Kidney epithelial cell (primary cell): Measurements from ENCODE around the gene OTOP1. TPM values are rescaled to one million over a fixed set of nuclear protein-coding genes. Genes with fewer than 3 reads are reported as not detected.
"Not testable (repeated sequence)": the region's sequence is repeated elsewhere in the genome, so short reads cannot be mapped to it uniquely, and the experiment has no call there.

Experiments
- DNase-seq: peaks from one replicate; pipeline ENCODE4 v3.0.0-alpha.2; 2010; ENCODE audit warnings: low read depth
- H3K27me3 ChIP-seq: 2 replicates; pipeline ENCODE4 v1.6.0; 2011; ENCODE audit warnings: low read length; ENCODE audit not compliant: control insufficient read depth, insufficient read depth
- H3K36me3 ChIP-seq: 2 replicates; pipeline ENCODE4 v1.5.1; 2011; ENCODE audit warnings: low read length; ENCODE audit not compliant: control insufficient read depth, insufficient read depth
- H3K4me3 ChIP-seq: 2 replicates; pipeline ENCODE4 v1.5.1; 2011; ENCODE audit warnings: low read depth, mild to moderate bottlenecking, control low read depth, low read length
- CTCF ChIP-seq: IDR thresholded peaks from 2 replicates; pipeline ENCODE4 v1.5.1; 2011; ENCODE audit warnings: mild to moderate bottlenecking, moderate library complexity, low read length, control low read depth, inconsistent platforms; ENCODE audit not compliant: insufficient read depth, poor library complexity, severe bottlenecking
- total RNA-seq: library from RNA; depleted of rRNA; stranded (reverse); fragments of >200 nt; gene quantifications from 2 replicates; pipeline ENCODE4 v1.2.3, GENCODE V29; 2015

The OTOP1 gene
- total RNA-seq, 1 donor from 2014 or later = not detected

GRCh38 chr4:4185528-4185927 lies 41.2 kb downstream of the OTOP1 start:
- no peak for DNase-seq
- TF ChIP-seq CTCF = no peak
- no peak overlapping the region for H3K4me3 ChIP-seq
- no peaks in the 10 kb centered on the region for H3K36me3 ChIP-seq
- no peaks in the 10 kb centered on the region for H3K27me3 ChIP-seq

- Histone ChIP-seq H3K27me3 (no peaks in the 10 kb centered on the region), H3K4me3 (no peak overlapping the region), H3K36me3 (no peaks in the 10 kb centered on the region)
- TF ChIP-seq CTCF = peak; percentile 65
- DNase-seq = no peak
These were observed 43.7 kb downstream of the OTOP1 start for GRCh38 chr4:4182835-4183568.

GRCh38 chr4:4170596-4171150 lies 56.1 kb downstream of the OTOP1 start:
- no peak for DNase-seq
- H3K4me3 ChIP-seq = no peak overlapping the region
- TF ChIP-seq CTCF = no peak

GRCh38 chr4:4167981-4168780 lies 58.5 kb downstream of the OTOP1 start:
- not testable (repeated sequence) for DNase-seq, H3K27me3 ChIP-seq, H3K36me3 ChIP-seq, H3K4me3 ChIP-seq

More at GRCh38 chr4:4170596-4171150, 56.1 kb downstream of the OTOP1 start:
- no peaks in the 10 kb centered on the region for H3K36me3 ChIP-seq
- H3K27me3 ChIP-seq = peaks cover 2% of the 10 kb centered on the region

GRCh38 chr4:4166986-4167385 lies 59.7 kb downstream of the OTOP1 start:
- not testable (repeated sequence) for DNase-seq, H3K4me3 ChIP-seq, H3K36me3 ChIP-seq, H3K27me3 ChIP-seq

- not testable (repeated sequence) for H3K4me3 ChIP-seq, H3K36me3 ChIP-seq, DNase-seq, H3K27me3 ChIP-seq
These were observed 60.9 kb downstream of the OTOP1 start for GRCh38 chr4:4165701-4166392.

- not testable (repeated sequence) for H3K4me3 ChIP-seq, H3K27me3 ChIP-seq, H3K36me3 ChIP-seq, DNase-seq
These were observed 62.1 kb downstream of the OTOP1 start for GRCh38 chr4:4164532-4165173.

- DNase-seq, H3K4me3 ChIP-seq, H3K27me3 ChIP-seq, H3K36me3 ChIP-seq: not testable (repeated sequence)
These were observed 64.5 kb downstream of the OTOP1 start for GRCh38 chr4:4162186-4162585.

- H3K27me3 ChIP-seq, H3K36me3 ChIP-seq, H3K4me3 ChIP-seq, DNase-seq: not testable (repeated sequence)
These were observed 65.6 kb downstream of the OTOP1 start for GRCh38 chr4:4160956-4161665.

- H3K27me3 ChIP-seq, DNase-seq, H3K4me3 ChIP-seq, H3K36me3 ChIP-seq: not testable (repeated sequence)
These were observed 81.1 kb downstream of the OTOP1 start for GRCh38 chr4:4145622-4146021.
